SU-DHL-6 (cell line): ENCODE results near the gene FSIP1.

ENCODE experiments used
- CTCF ChIP-seq: fragments of 200-600 bp; sonication (generic); IDR thresholded peaks from one replicate; pipeline ENCODE4 v1.5.1; 2017; ENCODE audit warnings: antibody characterized with exemption, mild to moderate bottlenecking, low read length, moderate library complexity; ENCODE audit not compliant: insufficient read depth, poor library complexity, severe bottlenecking
- EZH2phosphoT487 ChIP-seq: fragments of 200-600 bp; sonication (generic), shearing (Covaris generic); conservative IDR thresholded peaks from 2 replicates; pipeline ENCODE4 v1.6.1; 2018; ENCODE audit warnings: mild to moderate bottlenecking, antibody characterized with exemption, low read length, moderate library complexity, mixed read lengths

GRCh38 chr15:39625856-39626255 is 156.8 kb downstream of the FSIP1 start:
- TF ChIP-seq CTCF (no peak), EZH2phosphoT487 (no peak)
